DMS53 treated with DMSO at 0.1 percent for 48 hours (cell line): Measurements from ENCODE around the gene SYNPR.

Experiments used
- DNase-seq: peaks from one replicate; lab custom pipeline; 2025; ENCODE audit not compliant: unreplicated experiment; lab: John Stamatoyannopoulos, UW

SYNPR gene

GRCh38 chr3:63370094-63370493 is 92.0 kb downstream of the SYNPR start:
- no peak for DNase-seq

- no peak for DNase-seq
These were observed 104.9 kb downstream of the SYNPR start for GRCh38 chr3:63383040-63383439.

GRCh38 chr3:63384382-63384781 is 106.3 kb downstream of the SYNPR start:
- DNase-seq = no peak

DNA sequence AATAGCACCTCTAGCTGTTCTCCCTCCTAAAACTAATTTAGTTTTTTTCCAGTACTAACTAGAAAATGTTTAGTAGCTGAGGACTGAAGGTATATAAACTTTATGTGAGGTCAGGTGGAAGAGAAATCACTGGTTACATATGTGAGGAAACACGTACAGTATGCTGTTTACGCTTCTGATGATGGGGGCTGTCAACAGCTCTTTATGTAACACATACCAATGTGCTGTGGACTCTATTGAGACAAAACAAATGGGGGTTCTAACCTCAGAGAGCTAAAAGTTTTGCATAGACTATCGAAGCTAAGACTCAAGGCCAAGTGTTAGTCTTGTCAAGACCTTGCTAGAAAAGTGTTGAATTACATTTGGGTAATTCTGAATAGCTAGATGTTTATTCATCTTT is 107.5 kb downstream of the SYNPR start:
- no peak for DNase-seq

- no peak for DNase-seq
These were observed 108.5 kb downstream of the SYNPR start for GRCh38 chr3:63386568-63386967.

GRCh38 chr3:63387568-63387967 is 109.5 kb downstream of the SYNPR start:
- no peak for DNase-seq

DNA sequence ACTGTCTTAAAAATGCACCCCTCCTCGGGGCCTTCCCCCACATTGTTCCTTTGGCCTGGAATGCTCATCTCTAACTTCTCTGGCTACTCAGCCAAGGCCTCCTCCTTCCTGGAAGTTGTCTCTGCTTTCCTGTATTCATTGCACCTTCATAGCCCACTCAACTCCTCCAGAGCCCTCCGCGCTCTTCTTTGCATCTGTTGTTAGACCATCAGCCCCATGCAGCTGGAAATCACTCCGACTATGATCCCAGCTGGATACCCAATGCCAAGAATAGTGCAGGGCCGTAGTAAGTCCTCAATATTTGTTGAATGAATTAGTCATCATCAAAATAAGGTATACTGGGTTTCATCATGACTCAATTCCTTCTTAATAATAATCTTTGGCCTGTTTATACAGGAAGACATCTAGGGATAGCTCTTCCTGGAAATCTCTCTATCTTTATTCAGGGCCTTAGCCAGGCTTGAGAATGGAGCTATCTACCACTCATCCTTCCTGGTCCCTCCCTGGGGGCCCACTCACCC is 112.7 kb downstream of the SYNPR start:
- DNase-seq = no peak

GRCh38 chr3:63395960-63396359 is 117.9 kb downstream of the SYNPR start:
- DNase-seq = no peak

DNA sequence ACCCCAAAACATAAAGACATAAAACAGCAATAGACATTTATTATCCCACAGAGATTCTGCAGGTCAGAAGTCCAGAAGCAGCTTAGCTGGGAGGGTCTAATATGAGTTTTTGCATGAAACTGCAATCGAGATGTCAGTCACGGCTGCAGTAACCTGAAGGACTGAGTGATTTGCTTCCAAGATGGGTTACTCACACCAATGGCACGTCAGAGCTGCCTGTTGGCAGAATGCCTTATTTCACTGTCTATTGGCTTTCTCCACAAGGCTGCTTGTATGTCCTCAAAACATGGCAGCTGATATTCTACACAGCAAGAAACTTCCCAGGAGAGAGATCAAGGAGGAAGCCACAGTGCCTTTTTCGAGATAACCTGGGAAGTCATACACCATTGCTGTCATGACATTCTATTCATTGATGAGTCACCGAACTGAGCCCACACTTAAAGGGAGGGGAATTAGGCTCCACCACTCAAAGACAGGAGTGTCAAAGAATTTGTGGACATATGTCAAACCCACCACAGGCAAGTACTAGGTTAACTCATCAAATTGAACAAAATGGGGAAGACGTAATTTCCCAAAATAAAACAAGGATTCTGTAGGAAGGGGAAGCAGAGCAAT is 122.2 kb downstream of the SYNPR start:
- DNase-seq = no peak

DNA sequence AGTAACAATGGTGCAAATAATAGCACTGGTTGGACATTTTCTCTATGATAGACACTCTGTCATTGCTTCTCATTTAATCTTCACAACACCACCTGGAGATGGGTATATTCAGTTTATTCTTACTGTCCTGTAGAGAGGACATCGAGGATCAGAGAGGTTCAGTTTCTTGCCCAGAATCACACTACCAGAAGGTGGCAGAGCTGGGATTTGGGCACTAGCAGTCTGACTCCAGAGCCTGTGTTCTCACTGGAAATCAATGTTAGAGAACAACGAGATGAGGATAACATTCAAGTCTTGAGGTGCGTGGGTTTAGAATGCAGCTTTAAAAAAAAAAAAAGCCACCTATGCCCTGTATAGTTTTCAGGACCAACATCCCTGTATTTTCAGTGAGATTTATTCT is 127.8 kb downstream of the SYNPR start:
- DNase-seq = no peak

- no peak for DNase-seq
These were observed 135.4 kb downstream of the SYNPR start for GRCh38 chr3:63413523-63413922.

- DNase-seq = no peak
These were observed 136.5 kb downstream of the SYNPR start for GRCh38 chr3:63414607-63415006.

GRCh38 chr3:63429905-63430304 is 151.8 kb downstream of the SYNPR start:
- DNase-seq = no peak

- DNase-seq = no peak
These were observed 152.8 kb downstream of the SYNPR start for GRCh38 chr3:63430875-63431274.

- no peak for DNase-seq
These were observed 159.8 kb downstream of the SYNPR start for GRCh38 chr3:63437858-63438257.

GRCh38 chr3:63438826-63439371 is 160.8 kb downstream of the SYNPR start:
- no peak for DNase-seq

DNA sequence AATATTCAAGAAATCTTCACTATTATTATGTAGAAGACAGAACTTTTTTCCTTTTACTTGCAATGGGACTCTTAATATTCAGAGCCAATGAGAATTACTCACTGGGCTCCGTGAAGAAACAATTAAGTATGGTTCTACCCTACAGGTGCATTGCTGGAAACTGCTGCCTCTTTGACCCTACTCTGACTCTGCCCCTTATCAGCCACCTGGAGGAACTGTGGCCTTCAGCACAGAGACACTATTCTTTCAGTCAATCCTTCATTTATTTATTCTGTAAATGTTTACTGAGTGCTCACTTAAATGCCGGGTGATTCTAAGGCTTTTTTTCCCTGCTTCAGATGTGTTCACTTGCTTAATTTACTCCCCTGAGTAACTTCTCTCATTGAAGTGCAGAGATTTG is 163.2 kb downstream of the SYNPR start:
- no peak for DNase-seq

- no peak for DNase-seq
These were observed 164.8 kb downstream of the SYNPR start for GRCh38 chr3:63442918-63443317.

DNA sequence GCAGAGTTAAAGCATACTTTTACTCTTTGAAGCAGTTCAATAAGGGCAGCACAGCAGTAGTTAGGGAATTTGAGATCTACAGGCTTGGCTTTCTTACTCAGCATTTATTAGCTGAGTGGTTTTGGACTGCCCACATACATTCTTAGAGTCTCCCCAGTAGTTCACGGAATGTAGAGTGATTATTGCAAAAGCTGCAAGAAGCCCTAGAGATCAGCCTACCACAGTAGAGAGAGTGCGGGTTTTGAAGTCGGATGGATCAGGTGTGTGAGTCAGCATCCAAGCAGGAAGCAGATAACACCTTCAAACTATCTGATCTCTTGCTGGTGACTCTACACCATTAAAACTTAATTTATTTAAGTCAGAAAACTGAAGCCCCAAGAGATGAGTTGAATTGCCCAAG is 171.9 kb downstream of the SYNPR start:
- no peak for DNase-seq

- no peak for DNase-seq
These were observed 172.7 kb downstream of the SYNPR start for GRCh38 chr3:63450634-63451363.

GRCh38 chr3:63456901-63457300 is 178.8 kb downstream of the SYNPR start:
- DNase-seq = no peak

DNA sequence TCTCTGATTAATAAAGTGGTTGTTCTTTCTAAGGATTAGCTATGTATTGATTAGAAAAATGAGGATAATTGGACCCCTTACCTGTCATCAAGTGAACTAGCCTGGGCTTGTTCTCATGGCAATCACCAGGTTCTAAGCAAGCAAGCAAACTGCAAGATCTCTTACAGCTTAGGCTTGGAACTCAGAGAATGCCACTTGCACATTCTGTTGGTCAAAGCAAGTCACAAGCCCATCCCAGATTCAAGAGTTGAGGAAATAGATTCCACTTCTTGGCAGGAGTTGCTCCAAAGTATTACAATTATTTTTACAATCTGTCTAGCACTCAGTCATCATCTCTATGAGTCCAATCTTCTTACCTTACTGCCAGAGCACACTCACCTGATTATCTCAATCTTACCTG is 180.3 kb downstream of the SYNPR start:
- DNase-seq = no peak
